K562 (cell line): Measurements from ENCODE around the gene TUT4. TPM values are rescaled to one million over a fixed set of nuclear protein-coding genes. Genes with fewer than 3 reads are reported as not detected.

Experiments
- ARHGAP35 ChIP-seq: fragments of 450-650 bp; IDR thresholded peaks from 2 replicates; pipeline ENCODE4 v1.6.1; 2018; ENCODE audit not compliant: partially characterized antibody
- BDP1 ChIP-seq: IDR thresholded peaks from 3 replicates; pipeline ENCODE4 v1.6.1; 2011; ENCODE audit not compliant: insufficient read length, insufficient read depth
- CHD2 ChIP-seq: IDR thresholded peaks from 2 replicates; pipeline ENCODE4 v1.6.1; 2011; ENCODE audit warnings: low read depth, low read length
- DMBX1 ChIP-seq: fragments of 250-450 bp; sonication (Bioruptor Pico); IDR thresholded peaks from 2 replicates; pipeline ENCODE4 v1.8.0; 2022; ENCODE audit warnings: inconsistent platforms, mild to moderate bottlenecking, moderate library complexity, borderline replicate concordance
- E2F5 ChIP-seq: sonication (generic); formaldehyde crosslinking; IDR thresholded peaks from 2 replicates; pipeline ENCODE4 v1.8.0; 2022; ENCODE audit warnings: mild to moderate bottlenecking, missing genetic modification reagents
- EGR1 ChIP-seq: fragments of 450-650 bp; conservative IDR thresholded peaks from 2 replicates; pipeline ENCODE4 v1.6.1; 2017; ENCODE audit warnings: mild to moderate bottlenecking
- EP400 ChIP-seq: fragments of 450-650 bp; IDR thresholded peaks from 2 replicates; pipeline ENCODE4 v1.6.1; 2017; ENCODE audit warnings: antibody characterized with exemption, mild to moderate bottlenecking, moderate library complexity
- ETS2 ChIP-seq: IDR thresholded peaks from 2 replicates; pipeline ENCODE4 v1.6.1; 2016; ENCODE audit warnings: borderline replicate concordance, missing genetic modification characterization, mild to moderate bottlenecking, moderate library complexity, missing compliant biosample characterization; ENCODE audit not compliant: poor library complexity, severe bottlenecking
- FOS ChIP-seq: IDR thresholded peaks from 3 replicates; pipeline ENCODE4 v1.6.1; 2011; ENCODE audit not compliant: insufficient read length; ENCODE audit errors: extremely low read depth
- FOXA3 ChIP-seq, 2 experiments: fragments of 450-650 bp in 1 of 2; sonication (generic) in 1 of 2; formaldehyde crosslinking; IDR thresholded peaks in 1 of 2; conservative IDR thresholded peaks in 1 of 2; 2 replicates each; pipeline versions ENCODE4 v1.4.0 to v1.8.0; 2020 to 2022; ENCODE audit warnings: mild to moderate bottlenecking in 2 of 2, missing genetic modification reagents in 1 of 2
- GABPB2 ChIP-seq: fragments of 250-450 bp; sonication (Bioruptor Pico); conservative IDR thresholded peaks from 2 replicates; pipeline ENCODE4 v1.5.1; 2021; ENCODE audit warnings: mild to moderate bottlenecking
- KLF6 ChIP-seq: fragments of 250-450 bp; sonication (Bioruptor Pico); IDR thresholded peaks from 2 replicates; pipeline ENCODE4 v1.4.0; 2020; ENCODE audit warnings: mild to moderate bottlenecking, moderate library complexity, borderline replicate concordance
- MBD2 ChIP-seq: sonication (generic); IDR thresholded peaks from 2 replicates; pipeline ENCODE4 v1.6.1; 2016; ENCODE audit warnings: low read depth, borderline replicate concordance
- RBM25 ChIP-seq: fragments of 200-400 bp; formaldehyde crosslinking; IDR thresholded peaks from 2 replicates; pipeline ENCODE4 v1.6.1; 2018; ENCODE audit warnings: low read length, low read depth, moderate library complexity; ENCODE audit not compliant: severe bottlenecking
- RCOR1 ChIP-seq, 2 experiments: IDR thresholded peaks; 2 replicates each; pipeline ENCODE4 v1.6.1; 2012; ENCODE audit warnings: low read depth in 2 of 2, low read length in 2 of 2, borderline replicate concordance in 1 of 2, improper control_type of control experiment in 1 of 2
- TAF1 ChIP-seq: IDR thresholded peaks from 2 replicates; pipeline ENCODE4 v1.6.1; 2011; ENCODE audit warnings: mild to moderate bottlenecking, low read length, moderate library complexity; ENCODE audit not compliant: insufficient read depth, control insufficient read depth, severe bottlenecking; ENCODE audit errors: extremely low read depth
- TCF15 ChIP-seq: fragments of 250-450 bp; sonication (Bioruptor Pico); IDR thresholded peaks from 2 replicates; pipeline ENCODE4 v1.8.0; 2022; ENCODE audit warnings: moderate library complexity, mild to moderate bottlenecking, inconsistent platforms
- TOE1 ChIP-seq, 2 experiments: fragments of 450-650 bp in 1 of 2; sonication (generic) in 1 of 2; formaldehyde crosslinking in 1 of 2; IDR thresholded peaks; 2 replicates each; pipeline versions ENCODE4 v1.7.1 to v1.8.0; 2016 to 2022; ENCODE audit warnings: borderline replicate concordance in 2 of 2, mild to moderate bottlenecking in 2 of 2, antibody characterized with exemption in 1 of 2, inconsistent platforms in 1 of 2, low read depth in 1 of 2, missing genetic modification reagents in 1 of 2, moderate library complexity in 1 of 2
- TSHZ1 ChIP-seq: fragments of 250-450 bp; sonication (Bioruptor Pico); IDR thresholded peaks from 2 replicates; pipeline ENCODE4 v1.4.0; 2020; ENCODE audit warnings: mild to moderate bottlenecking, moderate library complexity
- YBX1 ChIP-seq: fragments of 450-650 bp; IDR thresholded peaks from 2 replicates; pipeline ENCODE4 v1.7.1; 2016; ENCODE audit warnings: mild to moderate bottlenecking
- ZBED1 ChIP-seq: IDR thresholded peaks from 2 replicates; pipeline ENCODE4 v1.6.1; 2014
- ZFP1 ChIP-seq: fragments of 450-650 bp; formaldehyde crosslinking; IDR thresholded peaks from 2 replicates; pipeline ENCODE4 v1.4.0; 2020; ENCODE audit warnings: mild to moderate bottlenecking, mixed read lengths
- ZNF134 ChIP-seq: fragments of 250-450 bp; sonication (Bioruptor Pico); conservative IDR thresholded peaks from 2 replicates; pipeline ENCODE4 v1.4.0; 2020
- ZNF146 ChIP-seq: IDR thresholded peaks from one replicate; pipeline ENCODE4 v1.6.1; 2018; ENCODE audit warnings: missing compliant biosample characterization; ENCODE audit not compliant: unreplicated experiment
- ZNF253 ChIP-seq: fragments of 250-450 bp; sonication (Bioruptor Pico); conservative IDR thresholded peaks from 2 replicates; pipeline ENCODE4 v1.6.1; 2021; ENCODE audit warnings: mild to moderate bottlenecking
- ZNF561 ChIP-seq: fragments of 450-650 bp; formaldehyde crosslinking; conservative IDR thresholded peaks from 2 replicates; pipeline ENCODE4 v1.4.0; 2020; ENCODE audit warnings: mild to moderate bottlenecking, moderate library complexity
- ZNF707 ChIP-seq: fragments of 250-450 bp; sonication (Bioruptor Pico); conservative IDR thresholded peaks from 2 replicates; pipeline ENCODE4 v1.8.0; 2022; ENCODE audit warnings: inconsistent platforms, mild to moderate bottlenecking, moderate library complexity
- polyA plus RNA-seq, 8 experiments: library from polyadenylated mRNA; depleted of rRNA in 4 of 8; stranded (reverse) in 5 of 8; unstranded in 3 of 8; fragments of >200 nt; fragmentation: Nextera tagmentation in 2 of 8; fragmentation: Illumina TruSeq in 1 of 8; extraction: Ambion mirVana in 2 of 8; extraction: Trizol in 1 of 8; gene quantifications; 2 replicates each; pipeline versions ENCODE4 v1.2.1 to v1.2.3, GENCODE V29; 2011 to 2014; ENCODE audit warnings: inconsistent platforms in 1 of 8, missing spikeins in 1 of 8
- total RNA-seq, 7 experiments: library from RNA; depleted of rRNA in 6 of 7; stranded (reverse); fragments of >200 nt in 6 of 7; fragmentation: Illumina TruSeq in 2 of 7; extraction: Trizol in 2 of 7; gene quantifications; 2 replicates each; pipeline versions ENCODE4 v1.2.1 to v1.2.3, GENCODE V29; 2011 to 2021; ENCODE audit warnings: low replicate concordance in 1 of 7

Gene TUT4
- total and polyA plus RNA-seq, 9 of the 15 experiments (the other 6 are each of a cell fraction or from before 2014, with no cell fraction given): 15.8 to 53.5 (median 36.7) TPM

GRCh38 chr1:52571783-52572182 is 18.9 kb upstream of the TUT4 start (continued):
- no peak for TF ChIP-seq ZFP1
- TF ChIP-seq E2F5: no peak
- no peak for TF ChIP-seq ZNF253 (CRISPR knock-in tag)
- TF ChIP-seq FOS: peak; percentile 80
- TF ChIP-seq EGR1: no peak
- 0 out of 2 replicates have a peak, but pooled peaks have one; percentile 30 for TF ChIP-seq MBD2
- TF ChIP-seq BDP1: no peak
- no peak for TF ChIP-seq KLF6 (CRISPR knock-in tag)
- TF ChIP-seq RCOR1 (IDR thresholded peaks at IDR 0.05; ENCODE audit: borderline replicate concordance in 1 of 2, low read depth in 2 of 2, low read length in 2 of 2): no peak
- TF ChIP-seq ZNF134 (CRISPR knock-in tag): no peak
- no peak for TF ChIP-seq FOXA3 (CRISPR knock-in tag; conservative IDR thresholded peaks at IDR 0.05 in 1 of 2, IDR thresholded peaks at IDR 0.05 in 1 of 2)
- peak; percentile 72 for TF ChIP-seq RBM25
- TF ChIP-seq ZNF146 (CRISPR knock-in tag): no peak
- TF ChIP-seq DMBX1 (CRISPR knock-in tag): no peak
- TF ChIP-seq ZNF707 (CRISPR knock-in tag): no peak
- no peak for TF ChIP-seq ETS2 (tag)
- TF ChIP-seq YBX1: no peak
- TF ChIP-seq ZBED1: no peak
- TF ChIP-seq ZNF561 (CRISPR knock-in tag): no peak
- no peak for TF ChIP-seq EP400
- TF ChIP-seq TCF15 (CRISPR knock-in tag): no peak
- no peak for TF ChIP-seq ARHGAP35
- TF ChIP-seq TSHZ1: no peak
- TF ChIP-seq TOE1 (IDR thresholded peaks at IDR 0.05; ENCODE audit: borderline replicate concordance): no peak
- no peak for TF ChIP-seq TOE1 (CRISPR knock-in tag; IDR thresholded peaks at IDR 0.05; ENCODE audit: borderline replicate concordance, low read depth)
- no peak for TF ChIP-seq GABPB2 (CRISPR knock-in tag)
- TF ChIP-seq CHD2: peak; percentile 37; the same call in 1 of the 2 replicates
- no peak for TF ChIP-seq TAF1
